ENCODE data around the gene SLC39A3.

The SLC39A3 gene

DNA sequence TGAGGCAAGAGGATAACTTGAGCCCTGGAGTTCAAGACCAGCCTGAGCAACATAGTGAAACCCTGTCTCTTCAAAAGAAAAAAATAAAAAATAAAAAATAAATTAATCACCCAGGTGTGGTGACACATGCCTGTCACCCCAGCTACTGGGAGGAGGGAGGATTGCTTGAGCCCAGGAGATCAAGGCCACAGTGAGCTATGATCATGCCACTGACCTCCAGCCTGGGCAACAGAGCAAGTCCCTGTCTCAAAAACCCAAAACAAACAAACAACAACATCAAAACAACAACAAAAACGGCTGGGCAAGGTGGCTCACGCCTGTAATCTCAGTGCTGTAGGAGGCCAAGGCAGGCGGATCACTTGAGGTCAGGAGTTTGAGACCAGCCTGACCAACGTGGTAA, 4.3 kb upstream of the SLC39A3 start:
- DNase-seq: no peak

DNA sequence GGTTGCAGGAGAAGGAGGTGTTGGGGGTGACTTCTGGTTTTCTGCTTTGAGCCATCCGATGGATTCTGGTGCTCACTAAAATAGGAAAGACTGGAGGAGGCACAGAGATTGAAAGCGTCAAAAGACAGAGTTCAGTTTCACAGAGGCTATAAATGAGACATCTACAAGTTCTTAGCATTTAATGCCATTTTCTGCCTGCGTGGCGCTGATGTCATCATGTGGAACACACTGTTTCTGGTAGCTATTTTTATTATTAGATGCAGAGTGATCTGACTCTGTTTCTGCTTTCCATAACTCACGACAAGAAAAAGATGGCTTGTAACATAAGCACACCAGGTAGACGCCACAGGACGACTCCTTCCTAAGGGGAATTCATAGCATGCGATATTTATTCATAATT, 3.3 kb upstream of the SLC39A3 start:
- no peak for DNase-seq

DNA sequence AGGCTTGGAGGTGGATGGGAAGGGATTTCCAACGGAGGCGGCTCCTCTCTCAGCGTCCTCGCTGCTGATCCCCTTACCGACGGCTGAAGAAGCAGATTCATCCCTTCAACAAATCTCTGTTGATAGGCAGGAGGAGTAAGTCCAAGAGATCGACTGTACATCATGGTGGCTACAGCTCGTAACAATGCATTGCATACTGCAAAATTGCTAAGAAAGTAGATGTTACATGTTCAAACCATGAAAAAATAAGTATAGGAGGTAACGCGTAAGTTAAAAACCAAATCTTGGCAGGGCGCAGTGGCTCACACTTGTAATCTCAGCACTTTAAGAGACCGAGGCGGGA, 468 bp upstream of the SLC39A3 start:
- DNase-seq: no peak

DNA sequence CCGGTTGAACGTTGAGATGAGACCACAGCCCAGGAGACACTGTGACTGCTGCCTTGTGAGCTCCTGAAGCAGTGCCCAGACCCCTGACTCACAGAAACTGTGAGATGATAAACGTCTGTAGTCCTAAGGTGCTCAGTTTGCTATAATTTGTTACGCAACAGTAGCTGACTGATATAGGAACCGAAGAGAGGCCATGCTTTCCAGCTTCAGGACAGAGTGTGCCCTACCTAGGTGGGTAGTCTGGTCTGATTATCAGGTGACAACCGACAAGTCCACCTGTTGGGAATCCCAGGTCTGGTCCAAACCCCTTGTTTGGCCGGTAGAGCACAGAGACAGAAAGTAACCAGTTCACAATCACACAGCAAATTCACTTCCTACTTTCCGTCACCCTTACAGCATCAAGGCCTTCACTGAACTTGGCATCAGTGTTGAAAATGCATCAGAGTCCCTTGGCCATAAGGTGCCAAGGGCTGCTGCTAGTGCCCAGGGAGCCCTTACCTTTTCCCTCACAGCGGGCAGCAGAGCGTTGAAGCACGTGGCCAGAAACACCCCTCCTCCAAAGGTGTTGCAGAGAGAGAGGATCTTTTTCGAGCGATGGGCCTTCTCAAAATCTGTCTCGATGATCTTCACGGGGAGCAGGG, 3.1 kb downstream of the SLC39A3 start:
- no peak for DNase-seq

DNA sequence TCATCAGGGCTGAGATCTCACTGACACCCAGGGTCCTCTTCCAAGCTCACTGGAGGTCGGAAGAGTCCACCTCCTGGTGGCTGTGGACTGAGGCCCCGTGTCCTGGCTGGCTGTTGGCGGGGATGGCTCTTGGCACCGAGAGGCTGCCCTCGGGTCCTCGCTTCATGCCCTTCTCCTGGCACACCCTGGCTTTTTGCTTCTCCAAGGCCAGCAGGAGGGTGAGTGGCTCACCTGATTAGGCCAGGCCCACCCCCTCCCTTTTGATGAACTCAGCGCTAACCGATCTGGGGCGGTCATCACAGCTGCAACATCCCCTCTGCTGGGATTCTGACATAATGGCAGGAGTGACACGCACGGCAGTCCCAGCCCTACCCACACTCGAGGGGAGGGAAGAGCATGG, 4.4 kb downstream of the SLC39A3 start:
- no peak for DNase-seq

DNA sequence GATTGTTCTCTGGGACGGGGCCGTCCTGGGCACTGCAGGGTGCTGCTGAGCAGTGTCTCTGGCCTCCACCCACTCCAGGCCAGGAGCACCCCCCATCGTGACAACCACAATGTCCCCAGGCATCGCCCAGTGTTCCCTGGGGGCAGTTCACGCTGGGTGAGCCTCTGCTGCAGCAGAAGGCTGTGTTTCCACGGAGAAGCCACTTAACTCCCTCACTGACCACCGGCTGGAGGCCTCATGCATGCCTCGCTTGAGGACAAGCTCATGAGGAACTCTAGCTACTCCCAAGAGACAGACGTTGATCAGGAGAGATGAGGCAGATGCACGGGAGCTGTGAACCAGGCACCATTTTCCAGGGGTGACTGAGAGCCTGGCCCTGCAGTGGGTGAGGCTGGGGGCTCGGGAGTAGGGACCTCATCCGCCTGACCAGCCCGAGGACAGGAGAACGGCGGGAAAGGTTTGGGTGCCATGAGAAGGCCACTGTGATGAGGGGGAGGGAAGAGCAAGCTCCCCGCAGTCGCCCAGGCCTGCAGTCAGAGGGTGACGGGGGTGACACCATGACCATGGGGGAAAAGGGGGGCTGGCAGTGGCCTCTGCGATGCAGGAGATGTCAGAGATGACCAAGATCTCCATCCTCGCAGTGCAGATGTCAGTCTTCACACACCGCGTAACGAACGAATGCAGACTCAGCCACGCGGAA, 5.1 kb downstream of the SLC39A3 start:
- DNase-seq: no peak

DNA sequence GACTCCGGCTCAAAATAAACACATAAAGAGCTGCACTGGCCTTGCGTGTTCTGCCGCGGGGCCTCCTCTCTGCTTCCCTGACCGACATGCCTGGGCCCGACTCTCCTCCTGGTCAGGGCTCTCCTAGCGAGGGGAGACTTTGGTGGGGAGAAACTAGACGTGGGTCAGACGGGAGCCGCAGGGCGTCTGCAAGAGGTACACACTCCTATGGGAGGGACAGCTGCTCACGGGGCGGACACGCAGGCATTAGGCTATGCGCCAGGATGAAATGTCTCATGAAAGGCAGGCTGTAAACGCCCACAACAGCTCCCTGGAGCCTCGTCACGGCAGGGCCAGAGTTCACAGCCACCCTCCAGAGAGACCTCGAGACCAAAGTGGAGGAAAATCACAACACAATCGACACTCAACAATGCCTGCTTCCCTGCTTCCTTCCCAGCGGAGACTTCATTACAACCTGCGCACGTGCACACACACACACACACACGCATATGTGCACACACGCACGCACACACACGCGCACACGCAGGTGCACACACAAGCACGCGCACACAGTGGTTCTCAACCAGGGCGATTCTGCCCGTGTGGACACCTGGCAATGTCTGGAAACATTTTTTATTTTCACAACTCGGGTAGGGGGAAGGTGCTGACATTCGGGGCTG, 5.8 kb downstream of the SLC39A3 start:
- DNase-seq: no peak

DNA sequence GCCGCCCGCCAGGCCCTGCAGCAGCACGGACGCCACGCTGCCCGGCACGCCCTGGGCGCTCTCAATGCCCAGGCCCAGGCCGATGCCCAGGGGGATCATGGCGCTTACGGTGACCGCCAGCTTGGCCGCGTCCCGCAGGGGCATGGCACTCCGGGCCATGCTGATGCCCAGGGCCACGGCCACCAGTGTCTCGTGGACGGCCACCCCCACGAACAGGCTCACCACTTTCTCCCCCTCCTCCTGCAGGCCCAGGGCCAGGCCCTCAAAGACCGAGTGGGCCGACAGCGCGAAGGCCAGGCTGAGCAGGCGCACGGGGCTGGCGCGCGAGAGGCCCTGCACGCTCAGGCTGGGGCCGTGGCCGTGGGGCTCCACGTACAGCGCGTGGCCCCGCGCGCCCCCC, 6.9 kb downstream of the SLC39A3 start:
- no peak for DNase-seq

DNA sequence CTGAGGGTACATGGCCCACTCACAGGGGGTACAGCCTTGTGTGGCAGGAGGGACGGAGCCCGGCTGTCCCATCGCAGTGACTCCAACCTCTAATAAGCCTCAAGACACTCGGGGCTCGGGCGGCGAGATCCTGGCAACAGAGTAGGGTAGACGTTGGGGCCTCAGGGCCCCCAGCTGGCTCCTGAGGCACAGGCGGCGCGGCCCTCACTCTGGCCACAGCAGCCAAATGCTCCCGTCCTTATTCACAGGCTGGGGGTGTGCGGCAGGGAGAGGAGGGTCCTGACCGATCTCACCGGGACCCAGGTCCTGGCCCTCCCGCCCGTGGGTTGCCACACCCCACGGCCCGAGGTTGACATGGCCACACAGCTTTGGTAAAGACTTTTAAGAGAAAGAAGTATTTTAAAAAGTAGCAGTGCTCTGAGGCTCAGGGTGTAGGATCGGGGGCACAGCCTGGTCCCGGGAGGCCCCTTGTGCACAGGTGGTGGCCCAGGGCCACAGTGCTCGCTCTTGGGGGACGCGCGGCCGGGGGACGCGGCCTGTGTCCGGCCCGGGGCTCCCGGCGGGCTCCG, 7.6 kb downstream of the SLC39A3 start:
- DNase-seq: no peak

DNA sequence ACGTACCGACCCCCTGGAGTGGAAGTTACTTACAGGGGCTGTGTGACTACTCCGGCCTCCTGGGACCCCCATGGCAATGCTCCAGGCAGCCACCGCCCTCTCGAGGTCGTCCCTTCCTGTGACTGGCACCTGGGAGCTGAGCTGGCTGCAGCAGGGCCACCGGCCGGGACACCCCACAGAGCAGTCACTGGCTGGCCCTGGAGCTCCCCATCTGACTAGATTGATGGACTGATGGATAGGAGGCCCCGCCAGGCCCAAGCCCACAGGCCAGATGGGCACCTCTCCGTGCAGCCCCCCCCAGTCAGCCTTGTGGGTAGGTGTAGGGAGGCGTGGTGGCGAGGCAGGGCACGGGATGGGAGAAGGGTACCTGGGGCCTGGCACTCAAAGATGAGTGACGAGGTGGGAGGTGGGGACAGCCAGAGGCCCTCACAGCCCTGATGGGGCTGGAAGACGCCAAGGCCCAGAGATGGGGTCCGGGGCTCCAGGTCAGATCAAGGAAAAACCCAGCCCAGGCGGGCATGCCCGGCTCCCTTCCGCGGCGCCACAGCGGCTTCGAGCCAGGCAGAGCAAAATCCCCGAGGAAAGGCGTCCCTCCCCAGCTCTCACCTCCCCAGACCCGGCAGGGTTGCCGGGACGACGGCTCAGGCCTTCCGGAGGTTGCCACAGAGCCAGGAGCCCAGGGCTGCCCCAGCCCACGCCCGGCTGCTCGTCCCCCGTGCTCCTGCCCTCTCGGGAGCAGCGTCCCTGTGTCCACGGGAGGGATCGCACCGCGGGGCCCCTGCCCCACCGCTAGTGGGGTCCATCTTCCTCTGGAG, 8.4 kb downstream of the SLC39A3 start:
- no peak for DNase-seq

DNA sequence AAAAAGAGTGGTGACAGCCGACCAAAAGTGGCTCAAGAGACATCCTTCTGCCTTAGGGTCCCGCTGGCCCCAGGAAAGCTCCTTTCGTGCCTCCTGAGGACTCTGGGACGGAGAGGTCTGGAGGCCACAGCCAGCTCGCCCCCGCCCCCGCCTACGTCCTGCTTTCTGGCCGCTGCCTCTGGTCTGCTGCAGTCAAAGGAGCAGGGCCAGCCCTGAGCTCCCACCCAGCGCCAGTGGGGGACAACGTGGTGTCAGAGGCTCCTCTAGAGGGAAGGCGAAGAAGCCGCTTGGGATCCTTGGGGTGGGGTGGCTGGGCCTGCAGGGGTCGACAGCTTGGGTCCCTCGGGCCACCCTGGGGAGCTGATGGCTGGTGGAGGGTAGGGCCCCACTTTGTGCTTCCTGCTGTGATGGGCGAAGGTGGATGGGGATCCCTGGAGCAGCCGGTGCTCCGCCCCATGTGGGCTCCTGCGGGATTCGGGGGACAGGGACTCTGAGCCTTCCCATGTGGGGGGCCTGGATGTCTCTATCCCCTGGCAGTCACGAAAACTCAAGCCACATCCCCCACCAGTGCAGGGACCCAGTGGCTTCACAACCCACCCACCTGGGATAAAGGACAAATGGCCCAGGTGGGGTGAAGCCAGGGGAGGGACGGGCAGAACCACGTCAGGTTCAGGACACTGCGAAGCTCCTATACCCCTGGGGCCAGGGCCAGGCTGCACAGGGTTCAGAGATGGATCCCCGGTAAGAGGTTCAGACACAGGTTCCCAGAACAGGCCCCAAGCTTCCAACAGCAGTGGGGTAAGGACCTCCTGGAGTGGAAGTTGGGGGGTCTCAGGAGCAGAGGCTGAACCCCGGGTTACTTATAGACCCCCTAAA, 9.6 kb downstream of the SLC39A3 start:
- no peak for DNase-seq

DNA sequence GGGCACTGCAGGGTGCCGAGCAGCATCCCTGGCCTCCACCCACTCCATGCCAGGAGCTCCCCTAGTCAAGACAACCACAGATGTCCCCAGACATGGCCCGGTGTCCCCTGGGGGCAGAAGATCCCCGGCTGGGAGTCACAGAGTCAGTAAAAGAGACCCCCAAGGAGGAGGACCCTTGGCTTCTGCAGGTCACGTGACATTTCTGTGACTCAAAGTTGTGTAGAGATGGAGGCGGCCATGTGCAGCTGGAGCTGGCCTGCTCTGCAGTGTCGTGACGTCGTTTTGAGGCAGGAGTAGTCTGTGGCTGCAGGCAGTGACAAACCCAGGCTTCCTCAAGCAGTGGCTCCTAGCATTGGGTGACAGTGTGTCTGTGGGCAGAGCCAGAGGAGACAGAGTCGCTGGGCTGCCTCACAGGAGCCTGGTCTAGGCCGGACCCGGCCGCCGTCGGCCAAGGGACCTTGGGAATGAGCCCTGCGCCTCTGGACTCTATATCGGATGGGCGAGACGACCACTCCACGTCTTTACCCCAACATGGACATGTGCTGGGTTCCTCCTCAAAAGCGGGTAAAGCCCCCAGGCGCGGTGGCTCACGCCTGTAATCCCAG, 10.9 kb downstream of the SLC39A3 start:
- no peak for DNase-seq

DNA sequence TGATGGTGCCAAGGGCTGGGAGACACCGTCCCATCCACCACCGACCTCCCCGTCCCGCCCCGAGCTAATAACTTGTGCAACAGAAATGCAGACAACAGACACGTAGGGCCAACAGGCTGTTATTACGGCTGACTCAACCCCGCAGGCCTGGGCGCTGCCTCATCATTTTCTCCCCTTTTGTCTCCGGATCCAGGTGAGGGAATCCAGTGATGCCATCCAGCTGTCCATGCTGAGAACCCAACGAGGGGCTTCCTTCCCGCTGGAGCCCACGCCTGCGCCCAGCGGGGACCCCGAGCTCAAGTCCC, 12.2 kb downstream of the SLC39A3 start:
- no peak for DNase-seq

DNA sequence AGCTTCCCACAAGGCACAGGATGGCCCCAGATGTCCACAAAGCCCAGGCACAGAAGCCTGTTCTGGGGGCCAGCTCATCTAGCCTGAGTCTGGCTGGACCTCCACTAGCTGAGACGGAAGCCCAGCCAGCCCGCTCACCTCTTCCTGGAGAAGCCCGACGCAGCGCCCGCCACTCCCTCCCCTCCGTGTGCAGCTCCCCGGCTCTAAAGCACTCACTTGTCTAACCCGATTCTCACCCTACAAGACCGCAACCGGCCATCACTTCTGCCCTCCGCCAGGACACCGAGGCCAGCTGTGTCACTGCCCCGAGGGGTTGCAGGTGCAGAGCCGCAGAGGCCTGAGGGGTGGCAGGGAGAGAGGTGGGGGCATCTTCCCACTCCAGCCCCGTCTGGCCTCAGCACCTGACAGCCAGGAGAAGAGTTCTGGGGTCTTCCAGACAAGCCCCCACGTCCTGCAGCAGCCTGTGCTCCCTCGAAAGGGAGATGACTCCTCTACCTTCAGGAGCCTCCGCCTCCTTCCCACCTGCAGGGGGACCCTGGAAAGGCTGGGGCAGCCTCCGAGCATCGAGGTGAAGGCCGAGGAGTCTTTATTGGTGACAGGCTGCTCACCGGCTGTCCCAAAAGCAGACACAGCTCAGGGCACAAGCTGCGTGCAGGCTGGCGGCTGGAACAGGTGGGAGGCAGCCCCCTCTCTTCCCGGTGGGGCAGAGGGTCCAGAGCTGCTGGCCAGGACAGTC, 12.7 kb downstream of the SLC39A3 start:
- DNase-seq: no peak

DNA sequence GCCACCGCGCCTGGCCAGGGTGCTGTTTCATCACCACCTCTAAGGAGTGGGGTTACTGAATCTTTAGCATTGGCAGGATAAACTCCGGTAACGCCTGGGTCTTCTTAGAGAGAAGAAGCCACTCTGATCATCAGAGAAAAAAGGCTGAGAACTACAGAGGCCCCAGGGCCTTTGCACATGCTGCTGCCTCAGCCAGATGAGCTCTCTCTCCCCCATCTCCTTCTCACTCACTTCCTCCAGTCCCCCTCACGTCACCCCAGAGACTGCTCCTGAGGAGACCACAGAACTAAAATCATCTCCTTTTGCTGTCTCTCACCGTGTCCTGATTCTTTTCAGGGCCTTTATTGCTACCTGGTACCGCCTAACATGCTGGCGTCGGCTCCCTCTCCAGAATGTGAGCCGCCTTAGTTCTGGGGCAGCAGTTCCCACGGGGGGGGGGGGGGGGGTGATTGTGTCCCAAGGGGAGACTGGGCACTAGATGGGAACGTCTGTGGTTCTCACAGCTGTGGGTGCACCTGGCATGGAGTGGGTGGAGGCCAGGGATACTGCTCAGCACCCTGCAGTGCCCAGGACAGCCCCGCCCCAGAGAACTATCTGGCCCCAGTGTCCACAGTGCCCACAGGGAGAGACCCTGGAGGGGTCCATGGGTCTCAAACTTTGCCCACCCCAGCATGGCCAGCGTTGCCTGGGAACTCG, 13.5 kb downstream of the SLC39A3 start:
- no peak for DNase-seq

DNA sequence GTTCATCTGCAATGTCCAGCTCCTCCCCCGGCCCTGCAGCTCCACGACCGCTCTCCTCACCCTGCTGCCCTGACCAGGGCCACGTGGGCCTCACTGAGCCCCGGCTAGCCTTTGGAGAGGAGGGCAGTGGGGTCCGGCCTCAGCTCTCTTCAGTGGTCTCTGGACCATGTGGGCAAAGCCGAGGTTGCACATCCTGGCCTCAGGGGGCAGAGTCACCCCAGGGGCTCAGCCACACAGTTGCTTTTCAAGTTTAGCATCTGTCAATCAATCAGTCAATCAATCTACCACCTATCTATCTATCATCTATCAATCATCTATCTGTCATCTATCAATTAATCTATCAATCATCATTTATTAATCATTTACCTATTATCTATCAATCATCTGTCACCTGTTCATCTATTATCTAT, 15.7 kb downstream of the SLC39A3 start:
- DNase-seq: no peak

DNA sequence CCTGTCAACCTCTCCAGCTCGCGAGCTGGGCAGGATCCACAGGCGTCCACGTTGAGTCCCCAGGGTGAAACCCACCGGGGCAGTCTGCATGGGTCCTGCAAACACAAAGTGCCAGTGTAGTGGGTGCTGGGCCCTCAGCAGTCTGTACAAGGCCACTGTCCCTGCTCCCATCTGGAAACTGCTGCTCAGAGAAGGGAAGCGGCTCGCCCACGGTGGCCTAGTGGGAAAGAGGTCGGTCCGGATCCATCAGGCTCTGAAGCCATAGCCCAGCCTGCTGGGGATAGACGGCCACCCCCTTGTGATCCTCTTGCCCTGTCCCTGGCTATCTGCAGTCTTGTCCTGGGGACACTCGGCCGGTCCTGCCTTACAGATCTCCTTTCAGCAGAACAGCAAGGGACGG, 16.1 kb downstream of the SLC39A3 start:
- no peak for DNase-seq

DNA sequence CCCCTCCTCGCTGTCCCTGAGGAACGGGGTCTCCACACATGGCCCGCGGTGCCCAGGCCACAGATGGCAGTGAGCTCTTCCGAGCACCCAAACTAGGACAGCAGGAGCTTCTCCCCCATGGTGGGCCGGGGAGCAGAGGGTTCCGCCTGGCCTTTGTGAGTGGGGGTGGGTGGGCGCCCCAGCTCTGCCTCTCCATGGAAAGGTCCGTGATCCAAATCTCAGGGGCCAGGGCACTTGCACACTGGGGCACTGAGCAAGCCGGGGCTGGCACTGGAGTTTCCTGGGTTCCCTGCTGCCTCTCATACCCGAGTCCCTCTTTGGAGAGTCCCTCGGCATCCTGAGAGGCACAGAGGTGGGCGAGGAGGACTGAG, 16.5 kb downstream of the SLC39A3 start:
- DNase-seq: no peak

DNA sequence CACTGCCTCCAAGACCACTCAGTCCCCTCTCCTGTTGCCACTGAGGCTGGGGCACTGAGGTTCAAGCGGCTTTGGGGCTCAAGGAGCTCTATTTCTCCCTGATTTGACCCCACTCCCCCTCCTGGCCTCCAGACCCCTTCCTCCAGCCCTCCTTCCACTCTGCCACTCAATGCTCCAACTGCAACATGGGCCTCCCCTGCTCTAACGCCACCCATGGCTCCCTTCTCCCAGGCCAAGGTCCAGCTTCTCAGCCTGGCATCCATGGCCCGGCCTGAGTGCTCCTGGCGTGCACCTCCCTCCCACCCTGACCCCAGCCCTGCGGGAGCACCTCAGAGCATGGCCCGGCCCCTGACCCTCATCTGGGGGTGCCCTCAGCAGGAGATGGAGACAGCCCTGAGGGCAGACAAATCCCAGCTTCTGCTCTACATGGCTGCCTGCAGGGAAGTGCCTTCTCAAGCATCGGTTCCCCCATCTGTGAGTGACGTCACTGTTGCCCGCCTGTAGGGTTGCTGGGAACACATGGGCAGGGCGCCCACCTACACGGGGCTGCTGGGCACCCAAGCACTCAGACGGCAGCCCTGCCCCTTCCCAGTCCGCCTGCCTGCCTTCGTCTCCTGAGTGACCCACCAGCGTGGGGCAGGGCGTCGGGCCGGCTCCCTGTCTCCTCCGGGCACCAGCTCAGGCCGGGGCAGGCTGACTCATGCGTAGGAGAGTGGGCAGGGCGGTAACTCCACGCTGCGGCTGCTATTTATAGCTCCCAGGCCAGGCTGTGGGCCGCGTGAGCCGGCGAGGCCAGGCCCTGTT, 17.1 kb downstream of the SLC39A3 start:
- DNase-seq: no peak

Measured in CD4-positive, alpha-beta T cell treated with Interferon gamma for 1 hour (primary cell).